ENCODE measurements around the gene TSPAN15. TPM values are rescaled to one million over a fixed set of nuclear protein-coding genes. Genes with fewer than 3 reads are reported as not detected.
A peak's percentile ranks its signal among the peaks of the same experiment; 100 is the strongest.
"Not testable (repeated sequence)": the region's sequence is repeated elsewhere in the genome, so short reads cannot be mapped to it uniquely, and the experiment has no call there.

Gene TSPAN15
- polyA plus RNA-seq, 1 donor (not counting 4 experiments of a cell fraction or from before 2014, with no cell fraction given): 2.1 TPM

DNA sequence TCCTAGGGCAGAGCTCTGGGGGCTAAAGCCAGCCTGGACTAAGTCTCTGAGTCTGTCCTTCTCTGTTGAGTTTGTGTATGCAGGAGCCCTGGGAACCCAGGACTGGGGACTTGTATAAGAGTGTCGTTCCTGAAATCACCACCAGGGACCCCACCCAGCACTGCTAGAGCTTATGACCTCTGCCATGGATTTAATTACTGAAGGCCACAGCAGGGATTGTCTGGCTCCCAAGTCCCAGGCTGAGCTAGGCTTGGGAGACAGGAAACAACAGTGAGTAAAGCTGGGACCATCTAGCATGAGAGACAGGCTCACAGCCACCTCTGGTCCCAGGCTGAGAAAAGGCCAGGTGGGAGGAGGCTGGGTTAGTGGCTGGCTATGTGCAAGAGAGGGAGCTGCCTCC is 1.4 kb upstream of the TSPAN15 start:
- Histone ChIP-seq H3K4me3 (ENCODE audit: control insufficient read depth in 2 of 3, extremely low read depth in 1 of 3, insufficient read depth in 2 of 3, low read depth in 1 of 3, low read length in 3 of 3) (no peak overlapping the region), H4K20me1 (ENCODE audit: control insufficient read depth, extremely low read depth, insufficient read depth, low read length) (no peaks in the 10 kb centered on the region), H3K9me3 (ENCODE audit: control insufficient read depth, low read depth, low read length) (no peaks in the 10 kb centered on the region), H3K4me1 (ENCODE audit: control insufficient read depth, extremely low read depth, insufficient read depth, low read length) (peaks cover 37% of the 10 kb centered on the region), H3K27me3 (ENCODE audit: control insufficient read depth, extremely low read depth, insufficient read depth, low read length) (no peaks in the 10 kb centered on the region), H3K79me2 (ENCODE audit: control insufficient read depth, insufficient read depth, low read length) (no peaks in the 10 kb centered on the region), H2AFZ (ENCODE audit: control insufficient read depth, low read length) (no peak overlapping the region), H3K9ac (ENCODE audit: control insufficient read depth, extremely low read depth, insufficient read depth, low read length) (no peak overlapping the region), H3K9me1 (ENCODE audit: control insufficient read depth, extremely low read depth, insufficient read depth, low read length) (no peaks in the 10 kb centered on the region), H3K4me2 (ENCODE audit: control insufficient read depth, extremely low read depth, insufficient read depth, low read depth, low read length) (no peak overlapping the region), H3K27ac (ENCODE audit: control insufficient read depth, insufficient read depth, low read length) (no peak overlapping the region), H3K36me3 (ENCODE audit: control insufficient read depth in 2 of 2, extremely low read depth in 1 of 2, insufficient read depth in 2 of 2, low read length in 2 of 2) (no peaks in the 10 kb centered on the region)
- DNase-seq (ENCODE audit: low read depth, low spot score) (no peak), FAIRE-seq (no peak)
- no peak for TF ChIP-seq EZH2 (IDR thresholded peaks at IDR 0.05; ENCODE audit: low read length)
- TF ChIP-seq, protein P1, sequence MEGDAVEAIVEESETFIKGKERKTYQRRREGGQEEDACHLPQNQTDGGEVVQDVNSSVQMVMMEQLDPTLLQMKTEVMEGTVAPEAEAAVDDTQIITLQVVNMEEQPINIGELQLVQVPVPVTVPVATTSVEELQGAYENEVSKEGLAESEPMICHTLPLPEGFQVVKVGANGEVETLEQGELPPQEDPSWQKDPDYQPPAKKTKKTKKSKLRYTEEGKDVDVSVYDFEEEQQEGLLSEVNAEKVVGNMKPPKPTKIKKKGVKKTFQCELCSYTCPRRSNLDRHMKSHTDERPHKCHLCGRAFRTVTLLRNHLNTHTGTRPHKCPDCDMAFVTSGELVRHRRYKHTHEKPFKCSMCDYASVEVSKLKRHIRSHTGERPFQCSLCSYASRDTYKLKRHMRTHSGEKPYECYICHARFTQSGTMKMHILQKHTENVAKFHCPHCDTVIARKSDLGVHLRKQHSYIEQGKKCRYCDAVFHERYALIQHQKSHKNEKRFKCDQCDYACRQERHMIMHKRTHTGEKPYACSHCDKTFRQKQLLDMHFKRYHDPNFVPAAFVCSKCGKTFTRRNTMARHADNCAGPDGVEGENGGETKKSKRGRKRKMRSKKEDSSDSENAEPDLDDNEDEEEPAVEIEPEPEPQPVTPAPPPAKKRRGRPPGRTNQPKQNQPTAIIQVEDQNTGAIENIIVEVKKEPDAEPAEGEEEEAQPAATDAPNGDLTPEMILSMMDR (optimal IDR thresholded peaks at IDR 0.05 in 1 of 3, IDR thresholded peaks at IDR 0.05 in 1 of 3, conservative IDR thresholded peaks at IDR 0.05 in 1 of 3; ENCODE audit: extremely low read depth in 1 of 3, insufficient read depth in 2 of 3, low read length in 3 of 3): peak; percentile 44 to 57 (median 56)
- dilution Hi-C loops (cut with MboI; ENCODE audit: extremely low pct_ligation_motif_present, low sequenced_read_pairs): no loop called here

GRCh38 chr10:69450395-69450794 is 870 bp upstream of the TSPAN15 start:
- not testable (repeated sequence) for FAIRE-seq; H3K4me2 ChIP-seq (ENCODE audit: control insufficient read depth, extremely low read depth, insufficient read depth, low read depth, low read length)

GRCh38 chr10:69451784-69452251 is 553 bp downstream of the TSPAN15 start:
- Histone ChIP-seq H3K9me3 (ENCODE audit: control insufficient read depth, low read depth, low read length) (no peaks in the 10 kb centered on the region), H3K27ac (ENCODE audit: control insufficient read depth, insufficient read depth, low read length) (no peak overlapping the region), H3K4me3 (ENCODE audit: control insufficient read depth in 2 of 3, extremely low read depth in 1 of 3, insufficient read depth in 2 of 3, low read depth in 1 of 3, low read length in 3 of 3) (peak overlapping the region; percentile 56 to 73 (median 68)), H3K27me3 (ENCODE audit: control insufficient read depth, extremely low read depth, insufficient read depth, low read length) (no peaks in the 10 kb centered on the region), H3K4me1 (ENCODE audit: control insufficient read depth, extremely low read depth, insufficient read depth, low read length) (peaks cover 28% of the 10 kb centered on the region), H3K9me1 (ENCODE audit: control insufficient read depth, extremely low read depth, insufficient read depth, low read length) (no peaks in the 10 kb centered on the region), H4K20me1 (ENCODE audit: control insufficient read depth, extremely low read depth, insufficient read depth, low read length) (no peaks in the 10 kb centered on the region), H3K9ac (ENCODE audit: control insufficient read depth, extremely low read depth, insufficient read depth, low read length) (peak overlapping the region; percentile 55), H3K79me2 (ENCODE audit: control insufficient read depth, insufficient read depth, low read length) (no peaks in the 10 kb centered on the region), H3K36me3 (ENCODE audit: control insufficient read depth in 2 of 2, extremely low read depth in 1 of 2, insufficient read depth in 2 of 2, low read length in 2 of 2) (no peaks in the 10 kb centered on the region), H2AFZ (ENCODE audit: control insufficient read depth, low read length) (peak overlapping the region; percentile 85), H3K4me2 (ENCODE audit: control insufficient read depth, extremely low read depth, insufficient read depth, low read depth, low read length) (peak overlapping the region; percentile 89)
- TF ChIP-seq, protein P1 (optimal IDR thresholded peaks at IDR 0.05 in 1 of 3, IDR thresholded peaks at IDR 0.05 in 1 of 3, conservative IDR thresholded peaks at IDR 0.05 in 1 of 3; ENCODE audit: extremely low read depth in 1 of 3, insufficient read depth in 2 of 3, low read length in 3 of 3): no peak
- no peak for TF ChIP-seq EZH2 (IDR thresholded peaks at IDR 0.05; ENCODE audit: low read length)
- DNase-seq (ENCODE audit: low read depth, low spot score): no peak
- FAIRE-seq: no peak
- dilution Hi-C loops (cut with MboI; ENCODE audit: extremely low pct_ligation_motif_present, low sequenced_read_pairs): no loop called here

More at GRCh38 chr10:69450395-69450794, 870 bp upstream of the TSPAN15 start:
- H3K9me3 ChIP-seq (ENCODE audit: control insufficient read depth, low read depth, low read length); H3K79me2 ChIP-seq (ENCODE audit: control insufficient read depth, insufficient read depth, low read length); H2AFZ ChIP-seq (ENCODE audit: control insufficient read depth, low read length); H3K4me3 ChIP-seq (ENCODE audit: control insufficient read depth in 2 of 3, extremely low read depth in 1 of 3, insufficient read depth in 2 of 3, low read depth in 1 of 3, low read length in 3 of 3); H3K27me3 ChIP-seq (ENCODE audit: control insufficient read depth, extremely low read depth, insufficient read depth, low read length); H3K9ac ChIP-seq (ENCODE audit: control insufficient read depth, extremely low read depth, insufficient read depth, low read length); DNase-seq (ENCODE audit: low read depth, low spot score); dilution Hi-C loops (cut with MboI; ENCODE audit: extremely low pct_ligation_motif_present, low sequenced_read_pairs); H3K36me3 ChIP-seq (ENCODE audit: control insufficient read depth in 2 of 2, extremely low read depth in 1 of 2, insufficient read depth in 2 of 2, low read length in 2 of 2); H4K20me1 ChIP-seq (ENCODE audit: control insufficient read depth, extremely low read depth, insufficient read depth, low read length); H3K9me1 ChIP-seq (ENCODE audit: control insufficient read depth, extremely low read depth, insufficient read depth, low read length); H3K27ac ChIP-seq (ENCODE audit: control insufficient read depth, insufficient read depth, low read length): not testable (repeated sequence)
- peaks cover 37% of the 10 kb centered on the region for H3K4me1 ChIP-seq (ENCODE audit: control insufficient read depth, extremely low read depth, insufficient read depth, low read length)
